Fibroblast of skin of abdomen (primary cell): ENCODE results near the gene NEU4.

Experiments
- DNase-seq: peaks from one replicate; pipeline ENCODE4 v3.0.0-alpha.2; 2013

Gene NEU4

DNA sequence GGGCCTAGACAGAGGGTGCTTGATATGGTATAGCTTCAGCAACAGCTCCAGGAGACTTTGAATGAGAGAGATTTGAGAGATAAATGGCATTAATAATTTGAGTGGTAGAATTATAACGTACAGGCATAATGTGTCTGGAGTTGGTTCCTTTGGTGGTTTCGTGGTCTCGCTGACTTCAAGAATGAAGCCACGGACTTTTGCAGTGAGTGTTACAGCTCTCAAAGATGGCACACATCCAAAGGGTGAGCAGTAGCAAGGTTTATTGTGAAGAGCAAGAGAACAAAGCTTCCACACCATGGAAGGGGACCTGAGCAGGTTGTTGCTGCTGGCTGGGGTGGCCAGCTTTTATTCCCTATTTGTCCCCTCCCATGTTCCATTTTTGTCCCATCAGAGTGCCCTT, 26.6 kb downstream of the NEU4 start:
- no peak for DNase-seq

DNA sequence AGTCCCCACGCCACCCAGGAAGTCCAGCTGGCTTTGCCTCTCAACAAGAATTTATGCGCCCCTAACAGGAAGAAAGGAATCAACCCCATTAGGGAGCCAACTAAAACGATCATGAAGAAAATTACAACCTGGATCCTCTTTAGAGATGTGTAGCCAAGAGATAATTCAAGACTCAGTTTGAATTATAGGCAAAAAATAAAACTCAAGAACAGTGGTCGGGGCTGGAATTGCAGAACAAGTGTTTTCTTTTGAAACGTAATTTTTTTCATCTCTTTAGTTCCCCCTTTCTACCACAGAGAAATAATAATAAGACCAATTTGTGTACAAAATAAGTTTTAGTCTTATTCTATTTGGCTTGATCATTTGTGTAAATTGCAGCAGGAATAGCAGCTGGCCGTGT, 27.3 kb downstream of the NEU4 start:
- DNase-seq, result no peak

DNA sequence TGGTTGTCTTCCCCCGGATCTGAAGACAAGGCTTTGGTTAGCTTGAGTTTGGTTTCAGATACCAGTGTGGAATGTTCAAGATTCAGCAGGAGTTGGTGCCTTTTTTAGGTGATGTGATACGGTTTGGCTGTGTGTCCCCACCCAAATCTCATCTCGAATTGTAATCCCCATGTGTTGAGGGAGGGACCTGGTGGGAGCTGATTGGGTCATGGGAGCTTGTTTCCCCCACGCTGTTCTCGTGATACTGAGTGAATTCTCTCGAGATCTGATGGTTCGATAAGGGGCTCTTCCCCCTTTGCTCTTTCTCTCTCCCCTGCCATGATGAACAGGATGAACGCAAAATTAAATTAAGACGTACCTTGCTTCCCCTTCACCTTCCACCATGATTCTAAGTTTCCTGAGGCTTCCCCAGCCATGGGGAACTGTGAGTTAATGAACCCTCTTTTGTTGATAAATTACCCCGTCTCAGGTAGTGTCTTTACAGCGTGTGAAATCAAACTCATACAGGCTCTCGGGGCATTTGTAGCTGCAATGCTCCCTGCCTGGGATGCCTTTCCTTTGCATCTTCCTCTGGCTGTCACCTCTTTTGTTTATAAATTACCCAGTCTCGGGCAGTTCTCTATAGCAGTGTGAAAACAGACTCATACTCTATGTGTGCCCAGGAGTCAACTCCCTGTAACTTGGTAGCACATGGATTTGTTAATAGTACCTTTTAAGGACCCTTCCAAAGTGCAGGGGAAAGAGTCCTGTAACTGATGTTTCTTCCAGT, 28.4 kb downstream of the NEU4 start:
- DNase-seq, result no peak

DNA sequence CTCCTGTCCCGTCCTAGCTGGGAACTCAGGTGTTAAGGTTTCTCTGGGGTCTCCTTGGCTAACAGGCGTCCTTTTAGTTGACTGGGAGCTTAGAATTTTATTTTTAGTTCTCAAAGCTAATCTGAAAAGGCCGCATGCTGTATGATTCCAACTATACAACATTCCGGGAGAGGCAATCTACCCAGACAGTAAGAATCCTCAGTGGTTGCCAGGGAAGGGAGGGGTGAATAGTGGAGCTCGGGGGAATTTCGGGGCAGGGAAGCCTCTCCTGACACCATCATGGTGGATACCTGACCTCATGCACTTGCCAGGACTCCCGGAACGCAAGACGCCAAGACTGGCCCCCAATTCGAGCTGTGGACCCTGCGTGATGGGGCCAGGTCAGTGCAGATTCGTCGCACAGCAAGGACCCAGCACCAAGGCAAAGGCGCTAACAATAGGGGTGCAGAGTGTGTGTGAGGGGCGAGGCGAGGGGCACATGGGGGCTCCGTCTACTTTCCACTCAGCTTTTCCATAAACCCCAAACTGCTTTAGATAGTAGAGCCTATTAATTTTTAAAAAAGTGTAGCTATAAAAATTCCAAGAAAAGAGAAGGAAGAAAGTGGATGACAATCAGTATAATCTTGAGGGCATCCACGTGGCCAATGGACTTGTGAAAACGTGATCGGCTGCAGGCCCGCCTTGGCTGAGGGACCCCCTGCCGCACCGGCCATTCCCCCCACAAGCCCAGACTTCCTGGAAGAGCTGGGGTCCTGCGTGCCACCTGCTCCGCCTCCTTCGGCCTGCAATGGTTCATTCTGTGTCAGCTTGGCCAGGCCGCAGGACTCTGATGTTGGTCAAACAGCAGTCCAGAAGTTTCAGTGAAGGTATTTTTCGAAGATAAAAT, 32.4 kb downstream of the NEU4 start:
- DNase-seq, result no peak

DNA sequence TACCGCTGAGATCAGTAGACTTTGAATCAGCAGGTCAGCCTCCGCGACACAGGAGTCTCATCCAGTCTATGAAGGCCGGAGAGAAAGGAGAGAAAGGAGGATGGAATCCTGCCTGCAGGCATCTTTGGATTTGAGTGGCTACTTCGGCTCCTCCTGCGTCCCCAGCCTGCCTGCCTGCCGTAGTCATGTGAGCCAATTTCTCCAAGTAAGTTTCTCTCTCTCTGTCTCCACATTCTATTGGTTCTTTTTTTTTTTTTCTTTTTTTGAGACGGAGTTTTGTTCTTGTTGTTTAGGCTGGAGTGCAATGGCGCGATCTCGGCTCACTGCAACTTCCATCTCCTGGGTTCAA, 33.0 kb downstream of the NEU4 start:
- DNase-seq, result no peak

DNA sequence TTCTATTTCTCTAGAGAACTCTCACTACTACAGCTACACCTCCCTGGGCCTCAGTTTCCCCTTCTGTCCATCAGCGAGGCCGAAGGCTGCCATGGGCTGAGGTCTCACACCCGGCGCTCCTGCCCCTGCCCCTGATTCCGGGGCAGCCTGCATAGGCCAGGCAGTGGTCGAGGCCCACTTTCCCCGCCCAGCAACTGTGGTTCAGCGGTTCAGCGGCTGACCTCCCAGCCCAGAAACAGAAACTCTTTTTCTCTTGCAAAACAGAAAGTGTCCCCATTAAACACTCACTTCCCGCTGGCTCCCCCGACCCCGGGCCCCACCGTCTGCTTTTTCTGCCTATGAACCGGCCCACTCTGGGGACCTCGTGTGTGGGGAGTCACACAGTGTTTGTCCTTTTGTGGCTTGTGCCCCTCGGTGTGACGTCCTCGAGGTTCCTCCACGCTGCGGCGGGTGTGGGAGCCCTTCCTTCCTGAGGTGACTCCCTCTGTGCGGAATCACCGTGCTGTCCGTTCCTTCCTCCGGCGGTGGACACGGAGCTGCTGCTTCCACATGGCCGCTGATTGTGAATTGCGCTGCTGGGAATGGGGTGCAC, 33.7 kb downstream of the NEU4 start:
- DNase-seq, result no peak

DNA sequence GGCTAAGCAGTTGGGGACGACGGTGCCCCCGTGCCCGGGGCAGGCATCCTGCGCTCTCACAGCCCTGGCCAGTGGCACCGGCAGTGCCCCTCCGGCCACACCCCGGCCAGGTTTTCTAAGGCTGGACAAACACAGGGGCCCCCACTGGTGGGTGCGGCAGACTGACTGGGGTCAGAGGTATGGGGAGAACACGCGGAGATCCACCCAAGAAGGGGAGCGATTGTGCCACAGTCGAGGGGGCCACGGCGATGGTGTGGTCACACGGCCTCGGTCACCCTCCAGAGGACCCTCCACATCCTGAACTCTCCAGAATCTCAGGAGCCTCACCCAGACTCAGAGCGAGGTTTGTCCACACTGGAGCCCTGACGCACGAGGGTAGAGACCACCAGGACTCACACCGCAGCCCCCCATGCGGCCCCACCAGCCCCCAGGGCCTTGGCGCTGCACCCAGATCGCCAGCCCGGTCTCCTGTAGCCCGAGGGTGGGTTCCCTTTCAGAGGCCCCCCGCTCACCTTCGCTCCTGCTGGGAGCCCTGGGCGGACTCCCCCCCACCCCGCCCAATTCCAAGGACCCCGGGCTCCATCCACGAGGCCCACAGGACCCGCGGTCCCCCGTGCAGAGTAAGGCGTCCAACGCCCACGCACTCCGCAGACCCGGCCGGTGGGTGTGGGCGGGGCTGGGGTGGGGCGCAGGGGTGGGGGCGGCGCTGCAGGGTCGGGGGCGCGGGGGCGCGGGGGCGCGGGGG, 34.5 kb downstream of the NEU4 start:
- no peak for DNase-seq

DNA sequence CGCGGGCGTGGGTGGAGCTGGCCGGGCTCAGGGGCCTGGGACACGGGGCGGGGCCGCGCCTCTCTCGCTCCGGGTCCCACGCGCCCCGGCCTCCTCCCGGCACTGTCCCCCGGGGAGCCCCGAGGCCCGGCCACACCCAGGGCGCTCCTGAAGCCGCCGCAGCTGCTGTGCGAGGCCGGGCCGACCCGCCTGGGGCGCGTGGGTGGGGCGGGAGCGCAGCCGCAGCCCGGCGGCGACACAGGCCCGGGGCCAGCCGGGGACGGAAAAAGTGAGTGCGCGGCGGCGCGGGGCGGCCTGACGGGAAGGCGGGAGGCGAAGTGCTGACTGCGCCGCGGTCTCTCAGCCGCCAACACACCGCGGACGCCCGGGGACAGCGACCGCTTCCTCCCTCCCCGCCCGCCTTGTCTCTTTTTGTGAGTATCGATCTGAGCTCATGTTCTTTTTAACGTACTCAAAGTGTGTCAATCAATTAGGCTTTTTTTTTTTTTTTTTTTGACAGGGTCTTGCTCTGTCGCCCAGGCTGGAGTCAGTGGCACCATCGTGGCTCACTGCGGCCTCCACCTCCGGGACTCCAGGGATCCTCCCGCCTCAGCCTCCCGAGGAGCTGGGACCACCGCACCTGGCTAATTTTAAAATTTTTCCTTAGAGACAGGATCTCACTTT, 35.2 kb downstream of the NEU4 start:
- peak; percentile 36 for DNase-seq

DNA sequence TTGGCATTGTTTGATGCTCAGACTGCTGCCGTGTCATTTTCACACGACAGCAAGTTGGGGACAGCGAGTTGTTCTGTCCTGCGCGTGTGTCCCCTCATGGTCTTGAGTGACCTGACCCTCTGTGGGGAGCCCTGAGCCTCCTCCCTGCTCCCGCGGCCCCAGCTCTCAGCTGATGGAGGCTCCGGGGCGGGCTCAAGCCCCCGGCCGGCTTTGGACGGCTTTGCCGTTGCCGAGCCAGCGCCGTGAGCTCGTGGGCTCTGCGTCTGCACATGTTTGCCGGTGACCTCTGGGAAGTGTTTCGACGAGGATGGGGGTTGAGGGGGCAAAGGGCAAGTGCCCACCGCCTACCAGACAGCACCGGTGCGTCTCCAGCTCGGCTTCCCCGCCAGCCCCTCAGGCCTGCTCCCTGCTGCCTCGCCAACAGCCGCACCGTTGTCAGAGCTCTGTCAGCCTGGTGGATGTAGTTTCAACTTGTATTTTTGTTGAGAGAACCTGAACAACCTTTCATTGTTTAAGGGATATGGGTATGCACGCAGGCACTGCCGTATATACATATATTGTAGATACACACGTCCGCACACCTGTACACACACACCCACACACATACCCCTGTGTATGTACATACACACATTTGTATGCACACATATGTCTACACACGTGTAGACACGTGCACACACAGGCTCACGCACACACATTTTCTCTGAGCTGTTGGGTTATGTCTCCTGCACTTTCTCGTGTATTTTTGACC, 36.0 kb downstream of the NEU4 start:
- no peak for DNase-seq

DNA sequence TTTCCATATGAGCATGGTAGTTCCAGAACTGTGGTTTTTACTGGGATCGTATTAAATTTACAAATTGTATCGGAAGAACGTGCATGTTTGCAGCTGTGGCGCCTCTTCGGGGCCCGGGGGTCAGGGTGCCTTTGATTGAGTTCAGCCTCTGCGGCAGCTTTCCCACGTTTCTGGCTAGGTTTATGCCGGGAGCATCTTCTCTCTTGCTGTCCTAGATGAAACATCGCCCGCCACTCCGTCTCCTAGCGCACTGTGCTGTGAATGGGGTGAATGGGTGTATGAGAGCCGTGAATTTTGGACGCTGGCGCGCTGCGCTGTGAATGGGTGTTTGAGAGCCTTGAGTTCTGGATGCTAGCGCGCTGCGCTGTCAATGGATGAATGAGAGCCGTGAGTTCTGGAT, 37.4 kb downstream of the NEU4 start:
- no peak for DNase-seq

DNA sequence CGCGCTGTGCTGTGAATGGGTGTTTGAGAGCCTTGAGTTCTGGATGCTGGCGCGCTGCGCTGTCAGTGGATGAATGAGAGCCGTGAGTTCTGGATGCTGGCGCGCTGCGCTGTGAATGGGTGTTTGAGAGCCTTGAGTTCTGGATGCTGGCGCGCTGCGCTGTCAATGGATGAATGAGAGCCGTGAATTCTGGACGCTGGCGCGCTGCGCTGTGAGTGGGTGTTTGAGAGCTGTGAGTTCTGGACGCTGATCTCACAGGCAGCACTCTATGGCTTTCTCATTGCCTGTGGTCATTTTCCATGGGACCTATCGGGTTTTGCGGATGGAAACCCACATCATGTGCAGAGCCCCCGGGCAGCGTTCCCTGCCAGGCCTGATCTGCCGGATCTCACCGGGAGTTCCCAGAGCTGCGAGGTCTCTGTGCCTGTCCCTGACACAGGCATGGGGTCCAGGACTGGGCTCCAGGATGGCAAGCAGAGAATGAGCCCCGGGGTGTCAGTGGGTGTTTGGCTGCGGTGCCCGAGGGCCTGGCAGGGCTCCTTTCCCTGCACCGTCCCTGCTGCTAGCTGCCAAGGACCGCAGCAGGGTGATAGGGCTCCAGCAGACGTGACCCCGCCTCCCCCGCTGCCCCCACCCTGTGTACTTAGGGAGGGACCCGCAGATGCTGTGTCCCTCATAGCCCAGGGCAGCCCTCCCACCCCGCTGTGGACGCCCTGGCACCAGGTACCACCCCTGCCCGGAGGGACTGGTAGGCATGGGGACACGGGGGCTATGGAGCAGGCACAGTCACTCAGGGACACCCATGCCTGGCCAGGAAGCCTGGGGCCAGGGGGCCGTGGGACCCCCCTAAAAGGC, 40.0 kb downstream of the NEU4 start:
- no peak for DNase-seq

DNA sequence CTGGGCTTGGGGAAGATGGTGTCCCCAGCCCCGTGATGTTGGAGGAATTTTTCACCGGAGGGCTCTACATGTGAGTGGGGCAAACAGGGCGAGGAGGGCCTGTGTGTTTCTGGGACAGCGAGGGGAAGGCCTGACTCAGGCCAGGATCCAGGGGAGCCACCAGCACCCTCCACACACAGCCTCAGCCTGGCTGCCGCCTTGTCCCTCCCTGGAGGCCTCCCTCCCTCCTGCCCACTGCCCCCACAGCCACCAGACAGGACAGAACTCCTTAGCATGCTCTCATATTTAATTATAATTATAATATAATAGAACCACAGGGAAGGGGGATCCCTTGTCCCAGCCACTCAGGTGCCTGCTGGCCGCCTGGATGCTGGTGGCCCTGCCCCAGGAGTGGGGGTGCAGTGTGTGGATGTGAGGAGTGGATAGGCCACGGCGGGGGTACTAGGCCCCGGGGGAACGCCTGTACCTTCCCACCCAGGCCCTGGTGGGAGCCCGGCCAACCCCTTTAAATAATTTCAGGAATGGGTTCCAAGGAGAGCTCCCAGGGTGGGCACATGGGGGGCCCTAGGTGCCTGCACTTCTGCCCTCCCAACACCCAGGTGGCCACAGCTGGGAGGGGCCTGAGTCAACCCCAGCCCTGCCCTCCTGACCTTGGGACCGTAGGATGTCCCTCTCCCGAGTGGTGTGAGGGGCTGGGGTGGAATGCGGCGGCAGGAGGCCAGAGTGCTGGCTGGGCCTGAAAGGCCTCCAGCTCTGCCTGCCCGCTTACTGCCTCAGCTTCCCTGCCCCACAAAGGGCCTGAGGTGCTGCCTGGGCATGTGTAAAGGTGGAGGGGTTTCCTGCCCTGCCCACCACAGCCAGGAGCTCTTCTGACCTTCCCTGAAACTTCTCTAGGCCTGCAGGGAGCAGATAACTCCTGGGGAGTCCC, 40.9 kb downstream of the NEU4 start:
- no peak for DNase-seq

DNA sequence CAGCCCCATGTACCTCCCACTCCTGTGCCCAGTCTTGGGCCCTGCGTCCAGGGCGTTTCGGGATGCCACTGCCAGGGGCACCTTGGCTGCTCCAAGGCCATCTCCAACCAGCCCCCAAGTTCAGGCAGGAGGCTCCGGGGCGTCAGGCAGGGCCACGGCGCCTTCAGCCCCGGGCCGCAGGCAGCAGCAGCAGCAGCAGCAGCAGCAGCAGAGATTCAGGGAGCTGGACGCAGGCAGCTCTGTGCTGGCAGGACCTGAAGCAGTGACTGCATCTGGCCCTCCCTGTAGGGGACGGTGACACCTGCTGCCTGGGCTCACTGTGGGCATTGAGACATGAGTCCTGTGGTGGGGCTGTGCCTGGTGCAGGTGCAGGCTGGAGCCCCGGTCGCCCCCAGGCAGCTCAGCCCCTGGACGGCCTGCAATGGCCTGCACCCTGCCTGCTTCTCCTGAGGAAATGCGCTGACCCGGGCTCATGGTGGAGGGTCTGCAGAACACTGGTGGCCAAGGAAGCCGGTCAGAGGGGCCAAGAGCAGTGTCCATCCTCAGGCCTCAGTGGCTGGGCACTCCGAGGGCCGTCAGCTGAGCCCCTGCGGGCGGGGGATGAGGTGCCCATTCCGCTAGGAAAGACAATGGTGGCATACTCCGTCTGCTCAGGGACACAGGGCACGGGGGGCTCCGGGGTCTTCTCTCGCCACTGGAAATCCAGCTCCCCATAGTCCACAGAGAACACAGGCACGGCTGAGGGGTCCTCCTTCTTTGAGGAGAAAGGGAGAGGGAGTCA, 41.7 kb downstream of the NEU4 start:
- no peak for DNase-seq

DNA sequence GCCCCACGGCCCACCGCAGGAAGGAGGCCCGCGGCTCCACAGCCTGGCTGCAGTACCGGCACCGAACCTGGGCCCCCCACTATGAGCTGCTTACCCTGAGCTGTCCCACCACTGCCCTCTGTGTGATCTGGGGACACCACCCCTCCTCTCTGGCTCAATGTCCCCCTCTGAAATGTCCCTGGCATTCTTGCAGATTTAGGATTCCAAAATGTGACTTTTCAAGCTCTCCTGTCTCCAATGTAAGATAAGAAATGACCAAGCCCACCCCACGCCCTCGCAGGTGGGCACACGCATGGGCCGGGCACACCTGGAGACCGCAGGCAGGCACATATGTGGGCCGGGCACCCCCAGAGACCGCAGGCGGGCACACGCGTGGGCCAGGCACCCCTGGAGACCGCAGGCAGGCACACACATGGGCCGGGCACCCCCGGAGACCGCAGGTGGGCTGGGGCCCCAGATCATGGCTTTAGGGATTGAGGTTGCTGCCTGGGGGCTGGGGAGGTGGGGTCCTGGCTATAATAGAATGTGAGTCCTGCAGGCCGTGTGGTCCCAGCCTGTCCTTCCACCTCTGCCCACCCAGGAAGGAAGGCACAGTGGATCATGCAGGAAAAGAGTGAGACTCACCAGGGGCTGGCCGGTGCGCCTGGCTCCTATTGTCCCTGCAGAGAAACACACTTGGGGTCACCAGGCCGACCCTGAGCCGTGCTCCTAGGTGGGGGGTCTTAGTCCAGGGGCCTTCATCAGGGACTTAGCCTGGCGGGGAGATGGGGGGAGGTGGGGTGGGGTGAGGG, 42.5 kb downstream of the NEU4 start:
- DNase-seq, result no peak

DNA sequence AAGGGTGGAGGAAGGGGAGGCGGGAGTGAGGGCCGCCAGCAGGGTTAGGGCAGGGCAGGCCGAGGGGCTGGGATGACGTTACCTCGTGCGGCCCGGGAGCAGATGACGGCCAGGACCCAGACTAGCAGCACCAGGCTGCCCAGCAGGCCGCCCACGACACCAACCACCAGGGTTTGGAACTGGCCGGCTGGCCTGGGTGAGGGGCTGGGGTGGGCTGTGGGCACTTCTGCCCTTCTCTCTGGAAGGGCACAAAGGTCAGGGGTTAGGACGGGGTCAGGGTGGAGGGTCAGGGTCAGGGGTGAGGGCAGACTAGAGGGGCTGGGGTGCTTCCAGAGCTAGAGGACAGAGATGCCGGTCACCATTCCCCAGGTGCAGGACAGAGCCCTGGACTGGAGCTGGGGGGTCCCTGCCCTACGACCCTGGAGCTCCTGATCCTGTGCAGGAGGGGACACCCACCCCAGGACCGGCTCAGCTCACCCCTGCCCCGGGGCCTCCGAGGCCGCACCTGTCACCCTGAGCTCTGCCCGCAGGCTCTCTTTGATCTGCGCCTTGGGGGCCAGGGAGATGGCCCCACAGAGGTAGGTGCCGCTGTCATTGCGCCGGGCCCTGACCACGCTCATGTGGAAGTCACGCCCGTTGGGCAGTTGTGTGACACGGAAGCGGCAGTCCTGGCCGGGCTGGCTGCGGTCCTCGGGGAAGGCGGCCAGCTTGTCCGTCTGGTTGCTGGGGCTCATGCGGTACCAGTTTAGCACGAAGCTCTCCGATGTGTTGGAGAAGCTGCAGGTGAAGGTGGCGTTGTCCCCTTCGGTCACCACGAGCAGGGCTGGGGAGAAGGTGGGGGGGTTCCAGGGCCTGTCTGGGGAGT, 43.4 kb downstream of the NEU4 start:
- no peak for DNase-seq

DNA sequence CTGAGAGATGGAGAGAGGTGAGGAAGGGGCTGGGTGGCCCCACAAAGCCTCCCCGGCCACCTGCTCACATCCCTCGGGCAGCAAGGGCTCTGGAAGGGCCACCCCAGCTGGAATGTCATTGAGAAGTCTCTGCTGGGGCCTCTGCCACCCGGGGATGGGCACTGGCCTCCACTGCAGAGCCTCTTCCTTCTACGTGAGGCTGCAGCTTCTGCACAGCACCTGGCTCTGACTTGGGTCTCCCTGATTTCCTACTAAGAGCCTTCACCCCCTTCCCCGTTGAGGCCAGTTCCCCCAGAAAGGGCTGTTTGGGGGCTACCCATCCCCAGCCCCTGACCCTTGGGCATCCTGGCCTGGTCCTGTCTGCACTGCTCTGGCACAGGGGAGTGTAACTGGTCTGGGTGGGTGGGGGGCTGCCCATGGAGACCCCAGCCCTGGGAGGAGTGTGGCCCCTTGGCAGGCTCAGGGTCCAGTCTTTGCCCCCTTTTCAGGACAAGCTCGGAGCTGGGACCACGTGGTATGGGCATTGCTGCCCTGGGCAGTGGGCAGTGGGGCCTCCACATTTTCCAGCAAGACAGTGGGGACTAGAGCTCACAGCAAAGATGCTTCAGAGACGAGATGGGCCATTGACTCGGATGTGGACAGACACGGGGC, 44.1 kb downstream of the NEU4 start:
- no peak for DNase-seq
